EL (cell line): ENCODE measurements around the gene COX10.

Experiments used
- DNase-seq: peaks from one replicate; pipeline ENCODE4 v3.0.0-alpha.2; 2016

The COX10 gene

DNA sequence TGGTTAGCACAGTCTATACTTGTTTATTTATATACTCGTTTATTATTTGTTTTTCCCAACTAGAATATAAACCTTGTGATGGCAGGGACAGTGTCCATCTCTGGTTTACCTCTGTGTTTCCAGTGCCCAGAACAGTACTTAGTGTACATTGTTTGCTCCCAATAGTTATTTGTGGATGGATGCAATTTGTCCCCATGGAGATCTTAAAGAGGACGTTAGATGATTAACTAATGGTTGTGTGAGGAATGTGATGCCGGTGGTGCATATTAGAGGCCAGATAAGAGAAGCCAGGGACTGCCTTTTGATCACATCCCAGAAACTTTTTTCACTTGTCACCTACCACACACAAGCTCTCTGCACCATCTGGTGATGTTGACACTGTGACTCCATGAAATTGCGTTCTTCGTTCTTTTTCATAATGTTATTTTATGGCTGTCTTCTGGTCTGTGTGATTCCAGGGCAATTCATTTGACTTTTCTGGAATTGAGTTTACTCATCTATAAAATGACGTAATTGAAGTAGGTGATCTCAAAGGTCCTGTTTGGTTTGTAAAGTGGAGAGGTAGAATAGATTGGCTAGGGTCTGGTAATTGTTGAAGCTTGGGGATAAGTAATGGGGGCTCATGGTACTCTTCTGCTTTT is 1.2 kb downstream of the COX10 start:
- DNase-seq, result no peak

DNA sequence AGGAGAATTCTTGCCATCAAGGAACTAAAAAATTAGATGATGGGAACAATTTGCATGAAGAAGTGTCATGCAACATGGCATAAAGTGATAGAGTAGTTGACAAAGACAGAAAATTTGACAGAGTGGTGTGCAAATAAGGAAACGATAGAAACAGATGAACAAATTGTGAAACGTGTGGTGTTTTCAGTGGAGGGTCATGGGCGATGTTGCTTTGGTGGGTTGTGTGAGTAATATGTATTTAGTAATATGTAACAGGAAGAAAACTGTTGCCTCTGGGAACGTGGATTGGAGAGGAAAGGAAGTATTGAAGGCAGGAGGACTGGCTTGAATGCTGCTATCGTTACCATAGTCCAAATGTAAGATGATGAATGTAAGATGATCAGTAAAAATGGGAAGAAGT is 3.6 kb downstream of the COX10 start:
- DNase-seq, result no peak

DNA sequence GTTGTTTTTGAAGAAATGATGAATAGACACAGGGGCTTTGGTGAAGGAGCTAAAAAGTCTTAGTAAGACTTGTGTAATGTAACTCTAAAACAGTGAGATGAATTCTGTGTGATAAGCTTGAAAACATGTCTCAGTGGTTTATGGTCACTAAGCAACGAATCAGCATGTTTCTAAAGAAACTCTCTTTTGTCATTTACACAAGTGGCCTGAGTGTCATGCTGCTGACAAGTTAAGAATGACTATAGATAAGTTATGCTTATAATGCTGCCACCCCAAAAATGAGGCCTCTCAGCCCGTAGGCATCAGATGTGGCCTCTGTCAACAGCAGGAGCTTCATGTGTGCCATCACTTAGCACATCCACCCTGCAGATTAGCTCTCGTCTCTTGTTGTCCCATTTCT is 8.7 kb downstream of the COX10 start:
- DNase-seq, result no peak

DNA sequence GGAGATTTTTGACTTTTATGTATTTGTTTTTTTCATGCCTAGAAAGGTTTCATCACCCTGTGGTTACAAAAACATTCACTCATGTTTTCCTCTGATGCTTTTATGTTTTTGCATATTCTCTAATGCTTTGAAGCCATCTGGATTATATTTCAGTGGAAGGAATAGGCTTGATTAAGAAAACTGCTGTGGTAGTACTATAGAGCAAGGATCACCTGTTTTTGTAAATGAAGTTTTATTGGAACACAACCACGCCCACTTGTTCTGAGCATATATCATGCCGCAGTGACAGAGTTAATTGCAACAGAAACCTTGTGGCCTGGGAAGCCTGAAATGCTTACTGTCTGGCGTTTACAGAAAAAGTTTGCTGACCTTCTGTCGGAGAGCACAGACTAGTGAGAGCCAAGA is 11.5 kb downstream of the COX10 start:
- DNase-seq, result no peak

DNA sequence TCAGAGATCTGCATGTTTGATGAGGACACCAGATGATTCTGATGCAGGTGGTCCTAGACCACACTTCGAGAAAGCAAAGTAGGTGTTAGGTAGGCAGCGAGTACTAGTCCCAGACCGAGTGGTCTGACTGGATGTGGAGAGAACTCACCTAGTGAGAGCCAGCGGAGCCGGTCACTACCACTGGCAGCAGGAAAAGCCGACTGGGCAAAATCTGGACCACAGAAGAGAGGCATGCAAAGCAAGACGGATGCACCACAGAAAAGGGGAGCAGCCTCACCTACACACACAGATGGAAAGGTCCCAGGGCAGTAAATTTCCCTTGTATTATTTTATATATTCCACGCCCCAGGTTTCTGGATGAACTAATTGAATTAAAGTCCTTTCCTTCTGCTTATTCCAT is 13.5 kb downstream of the COX10 start:
- no peak for DNase-seq

DNA sequence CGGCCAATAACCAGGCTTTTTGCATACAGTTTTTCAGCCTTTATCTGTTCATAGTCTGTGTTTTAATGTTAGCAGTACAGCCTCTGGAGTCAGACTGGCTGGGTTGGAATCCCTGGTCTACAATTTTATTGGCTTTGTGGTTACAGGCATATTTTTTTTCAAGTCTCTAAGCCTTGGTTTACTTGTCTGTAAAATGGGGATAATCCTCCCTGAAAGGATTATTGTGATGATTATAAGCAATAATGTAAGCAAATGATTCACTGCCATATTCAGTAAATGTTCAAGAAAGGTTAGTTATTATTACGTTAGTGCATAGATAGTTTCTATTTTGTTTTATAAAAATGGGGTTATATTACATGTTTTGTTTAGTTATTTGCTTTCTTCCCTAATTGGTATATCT is 15.7 kb downstream of the COX10 start:
- DNase-seq, result no peak

DNA sequence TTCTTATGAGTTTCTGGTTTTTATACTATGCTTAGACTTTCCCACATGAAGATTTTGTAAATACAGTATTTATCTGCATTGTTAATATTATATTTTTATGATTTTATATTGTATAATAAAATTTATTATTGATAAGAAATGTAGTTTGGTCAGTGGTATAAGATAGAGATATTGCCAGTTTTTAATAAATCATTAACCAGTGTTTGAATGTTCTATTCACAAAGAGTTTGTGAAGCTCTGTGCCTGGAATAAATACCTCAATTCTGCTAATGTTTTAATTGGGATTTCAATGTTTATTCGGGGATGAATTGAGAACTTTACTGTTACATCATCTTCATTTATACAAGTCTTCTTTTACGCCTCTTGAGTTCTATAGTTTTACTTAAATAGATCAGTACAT is 16.9 kb downstream of the COX10 start:
- no peak for DNase-seq

DNA sequence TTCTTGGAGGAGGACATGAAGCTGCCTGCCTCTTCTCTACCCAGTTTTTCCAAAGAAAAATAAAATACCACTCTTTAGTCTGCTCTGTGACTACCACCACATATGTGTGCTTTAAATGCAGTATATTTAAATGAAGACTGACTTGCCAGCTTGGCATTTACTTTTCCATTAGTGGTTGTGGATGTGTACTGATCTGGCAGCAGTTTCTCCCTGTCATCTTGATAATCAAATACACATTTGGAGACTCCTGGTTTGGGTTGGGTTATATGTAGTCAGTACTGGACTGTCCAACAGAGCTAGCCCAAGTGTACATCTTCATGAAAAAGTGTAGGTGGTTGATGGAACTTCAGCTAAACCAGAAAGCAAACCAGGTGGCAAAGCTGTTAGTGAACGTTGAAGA is 19.9 kb downstream of the COX10 start:
- no peak for DNase-seq

DNA sequence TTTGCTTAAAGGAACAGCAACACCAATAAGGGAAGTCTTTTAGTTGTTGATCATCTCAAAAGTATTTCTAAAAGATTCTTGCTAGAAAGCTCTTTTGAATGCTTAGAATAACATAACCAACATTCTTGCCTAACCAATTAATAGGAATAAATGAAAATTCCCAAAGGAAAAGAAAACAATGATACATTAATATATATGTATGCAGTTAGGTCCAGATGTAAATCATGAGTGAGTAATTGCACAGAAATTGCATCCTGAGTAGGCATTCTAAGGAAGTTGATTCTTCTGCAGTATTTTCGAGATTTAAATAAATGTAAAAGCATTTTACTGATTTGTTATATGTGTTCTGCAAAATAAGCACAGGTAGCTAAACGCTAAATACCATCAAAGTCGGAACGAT is 22.1 kb downstream of the COX10 start:
- DNase-seq, result peak; percentile 78

DNA sequence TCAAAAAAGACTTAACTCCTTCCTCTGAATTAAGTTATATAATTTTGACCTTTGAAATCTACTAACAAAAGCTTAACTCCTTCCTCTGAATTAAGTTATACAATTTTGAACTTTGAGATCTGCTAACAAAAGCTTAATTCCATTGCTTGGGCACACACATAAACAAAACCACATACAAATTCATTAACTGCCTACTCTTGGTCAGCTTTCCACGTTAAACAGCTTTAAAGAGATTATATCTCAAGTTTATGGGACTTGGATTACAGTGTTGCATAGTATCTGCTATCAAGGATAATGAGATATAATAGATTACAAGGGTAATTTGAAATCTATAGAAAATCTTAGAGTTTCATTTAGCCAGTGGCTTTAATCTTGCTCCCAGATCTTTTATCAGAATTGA is 23.5 kb downstream of the COX10 start:
- DNase-seq, result peak; percentile 22

DNA sequence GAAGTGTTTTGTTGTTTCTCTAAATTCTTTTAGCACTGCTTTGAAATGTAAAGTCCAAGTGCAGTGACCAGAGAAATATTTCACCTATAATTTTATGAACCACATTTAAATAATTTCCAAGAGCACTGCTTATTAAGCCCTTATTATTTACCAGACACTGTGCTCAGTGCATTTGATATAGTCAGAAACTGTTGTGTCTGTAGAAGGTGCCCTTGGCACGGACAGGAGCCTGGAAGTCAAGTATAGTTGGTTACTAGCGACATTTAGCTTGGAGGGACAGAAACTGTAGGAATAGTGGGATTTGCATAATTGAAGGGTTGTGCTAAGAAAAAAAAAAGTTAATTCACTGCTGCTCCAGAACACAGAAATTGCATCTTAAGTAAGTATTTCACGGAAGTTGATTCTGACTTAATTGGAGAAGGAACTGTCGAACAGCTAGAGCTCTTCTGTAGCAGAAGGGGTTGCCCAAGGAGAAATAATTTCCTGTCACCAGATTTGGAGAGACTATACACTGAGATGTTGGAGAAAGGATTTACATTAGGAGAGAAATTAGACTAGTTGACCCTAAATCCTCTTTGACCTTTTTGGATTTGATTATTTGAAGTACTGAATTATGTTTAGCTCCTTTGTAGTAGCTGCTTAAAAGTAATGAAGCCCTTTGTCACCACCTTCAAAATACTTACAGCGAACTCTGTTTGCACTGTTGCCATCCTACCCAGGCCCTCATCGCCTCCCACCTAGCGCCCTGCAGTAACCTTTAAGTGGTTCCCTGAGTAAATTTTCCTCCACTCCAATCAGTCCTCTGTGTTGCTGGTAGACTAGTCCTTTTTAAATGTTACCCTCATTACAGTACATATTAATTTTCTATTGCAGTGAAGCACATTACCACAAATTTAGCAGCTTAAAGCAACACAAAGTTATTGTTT is 25.6 kb downstream of the COX10 start:
- DNase-seq, result no peak

DNA sequence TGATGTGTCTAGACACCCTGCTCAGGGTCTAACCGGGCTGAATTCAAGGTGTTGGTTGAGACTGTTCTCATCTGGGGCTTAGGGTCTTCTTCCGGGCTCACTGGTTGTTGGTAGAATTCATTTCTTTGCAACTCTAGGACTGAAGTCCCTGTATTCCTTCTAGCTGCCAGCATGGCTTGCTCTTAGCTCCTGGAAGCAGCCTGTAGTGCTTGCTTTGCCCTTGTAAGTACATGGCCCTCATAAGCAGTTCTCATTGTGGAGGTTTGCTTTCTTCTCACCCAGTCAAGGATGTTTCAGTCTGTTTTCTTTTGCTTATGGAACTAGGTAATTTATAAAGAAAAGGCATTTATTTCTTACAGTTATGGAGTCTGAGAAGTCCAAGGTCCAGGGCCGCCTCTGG is 26.3 kb downstream of the COX10 start:
- no peak for DNase-seq

DNA sequence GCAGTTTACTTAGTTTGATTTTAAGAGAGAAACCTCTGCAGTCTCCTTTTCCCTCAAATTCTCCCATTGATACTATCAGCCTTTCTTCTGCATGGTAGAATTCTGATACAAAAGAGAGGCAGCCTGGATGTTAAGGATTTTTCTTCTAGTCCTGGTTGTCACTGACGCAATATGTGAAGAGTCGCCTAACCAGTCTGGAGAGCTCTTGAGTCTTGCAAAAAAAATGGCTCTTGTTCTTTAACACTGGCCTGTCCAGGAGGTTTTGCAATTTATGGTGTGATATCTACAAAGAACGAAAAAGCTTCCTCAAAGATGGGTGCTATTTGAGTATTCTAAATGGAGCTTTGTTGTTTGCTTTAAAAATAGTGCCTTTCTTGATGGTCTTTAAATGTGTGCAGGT is 28.9 kb downstream of the COX10 start:
- no peak for DNase-seq

DNA sequence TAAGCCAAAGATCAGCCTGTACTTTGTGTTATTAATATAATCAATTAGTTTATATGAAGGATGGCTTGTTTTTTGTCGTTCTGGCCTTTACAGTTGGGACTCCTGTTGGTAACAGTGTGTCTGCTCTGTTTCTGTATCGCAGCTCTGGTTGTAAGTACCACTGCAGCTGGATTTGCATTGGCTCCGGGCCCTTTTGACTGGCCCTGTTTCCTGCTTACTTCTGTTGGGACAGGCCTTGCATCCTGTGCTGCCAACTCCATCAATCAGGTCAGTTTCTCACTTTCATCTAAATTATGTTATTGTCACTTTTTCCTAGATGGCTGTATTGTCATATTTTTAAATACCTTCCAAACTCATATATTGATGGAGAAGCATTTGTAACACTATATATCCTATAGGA is 32.7 kb downstream of the COX10 start:
- DNase-seq, result no peak

DNA sequence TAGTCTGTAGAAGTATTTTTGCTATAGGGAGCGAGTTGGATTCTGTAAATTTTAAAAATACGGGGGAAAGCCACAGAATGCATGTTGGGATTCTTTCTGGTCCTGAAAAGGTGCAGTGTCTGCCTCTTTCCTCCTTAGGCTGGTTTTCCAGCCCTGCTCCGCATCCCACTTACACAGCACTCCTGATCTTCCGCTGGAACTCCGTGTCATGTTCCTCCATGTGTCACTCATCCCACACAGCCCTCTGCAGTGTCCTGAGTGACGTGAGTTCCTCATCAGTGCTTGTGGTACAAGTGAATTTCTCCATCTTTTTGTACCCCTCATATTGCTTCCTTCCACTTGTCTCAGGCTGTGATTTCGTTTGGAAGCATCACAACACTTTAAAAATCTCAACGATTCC is 34.5 kb downstream of the COX10 start:
- no peak for DNase-seq

DNA sequence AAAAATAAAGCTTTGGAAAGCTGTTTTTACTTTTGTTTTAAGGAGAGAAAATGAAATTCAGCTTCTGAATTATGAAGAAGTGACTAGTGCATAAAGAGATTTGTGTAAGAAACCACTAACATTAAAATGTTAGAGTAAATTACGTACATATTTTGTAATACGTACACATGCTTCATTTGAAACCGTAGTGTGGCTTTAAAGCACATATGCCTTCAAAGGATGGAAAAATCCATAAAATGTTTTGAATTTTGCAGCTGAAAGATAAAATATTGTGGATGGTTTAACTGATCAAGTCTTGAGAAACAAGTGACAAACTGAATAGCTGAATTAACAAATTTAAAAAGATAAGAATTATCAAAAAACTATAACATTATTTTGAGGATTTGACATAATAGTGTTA is 35.4 kb downstream of the COX10 start:
- DNase-seq, result no peak

DNA sequence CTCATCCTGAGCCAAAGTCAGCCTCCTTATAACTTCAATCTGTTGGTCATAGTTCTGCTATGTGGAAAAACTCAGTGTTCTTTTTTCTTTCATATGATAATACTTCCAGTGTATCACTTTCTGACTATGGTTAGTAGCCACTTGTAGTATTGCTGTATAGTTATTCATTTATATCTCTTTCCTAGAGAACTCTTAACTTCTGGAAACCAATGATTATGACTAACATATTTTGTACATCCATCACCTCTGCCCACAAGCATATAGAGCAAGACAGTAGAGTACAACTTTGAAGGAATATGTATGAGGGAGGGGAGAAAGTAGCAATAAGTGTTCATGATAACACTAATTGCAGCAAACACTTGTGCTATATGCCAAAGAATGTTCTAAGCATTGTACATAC is 38.6 kb downstream of the COX10 start:
- no peak for DNase-seq

DNA sequence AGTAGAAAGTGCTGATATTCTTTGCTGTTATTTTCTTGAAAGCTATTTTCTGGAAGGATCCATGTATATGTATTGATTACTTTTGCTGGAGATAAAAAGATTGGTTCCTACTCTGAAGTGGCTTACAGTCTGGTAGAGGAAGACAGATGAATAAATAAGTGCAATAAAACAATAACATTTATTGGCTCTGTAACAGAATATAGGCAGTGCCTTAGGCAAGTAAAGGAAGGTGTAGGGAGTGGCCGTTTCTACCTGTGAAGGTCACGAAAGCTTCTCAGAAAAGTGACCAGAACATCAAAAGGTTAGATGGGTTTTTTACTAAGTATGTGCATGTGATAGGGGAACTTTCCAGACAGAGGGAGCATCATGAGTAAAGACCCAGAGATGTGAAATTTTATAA is 43.1 kb downstream of the COX10 start:
- no peak for DNase-seq

DNA sequence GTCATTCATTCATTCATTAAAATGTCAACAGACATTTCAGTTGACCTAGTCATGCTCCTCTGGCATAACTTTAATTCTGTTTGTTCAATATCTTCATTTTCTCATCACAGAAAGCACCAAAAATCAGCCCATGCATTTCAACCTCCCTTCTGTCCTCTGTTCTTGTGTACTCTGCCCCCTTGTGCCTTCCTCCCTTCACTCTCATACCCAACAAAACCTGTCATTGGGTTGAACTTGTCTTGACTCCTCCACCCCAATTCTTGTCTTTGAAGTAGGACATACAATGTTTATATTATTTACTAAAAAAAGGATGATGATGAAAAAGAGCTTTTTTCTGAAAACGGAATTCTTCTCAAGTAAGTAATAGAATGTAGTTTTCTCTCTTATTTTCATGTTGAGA is 43.8 kb downstream of the COX10 start:
- no peak for DNase-seq

DNA sequence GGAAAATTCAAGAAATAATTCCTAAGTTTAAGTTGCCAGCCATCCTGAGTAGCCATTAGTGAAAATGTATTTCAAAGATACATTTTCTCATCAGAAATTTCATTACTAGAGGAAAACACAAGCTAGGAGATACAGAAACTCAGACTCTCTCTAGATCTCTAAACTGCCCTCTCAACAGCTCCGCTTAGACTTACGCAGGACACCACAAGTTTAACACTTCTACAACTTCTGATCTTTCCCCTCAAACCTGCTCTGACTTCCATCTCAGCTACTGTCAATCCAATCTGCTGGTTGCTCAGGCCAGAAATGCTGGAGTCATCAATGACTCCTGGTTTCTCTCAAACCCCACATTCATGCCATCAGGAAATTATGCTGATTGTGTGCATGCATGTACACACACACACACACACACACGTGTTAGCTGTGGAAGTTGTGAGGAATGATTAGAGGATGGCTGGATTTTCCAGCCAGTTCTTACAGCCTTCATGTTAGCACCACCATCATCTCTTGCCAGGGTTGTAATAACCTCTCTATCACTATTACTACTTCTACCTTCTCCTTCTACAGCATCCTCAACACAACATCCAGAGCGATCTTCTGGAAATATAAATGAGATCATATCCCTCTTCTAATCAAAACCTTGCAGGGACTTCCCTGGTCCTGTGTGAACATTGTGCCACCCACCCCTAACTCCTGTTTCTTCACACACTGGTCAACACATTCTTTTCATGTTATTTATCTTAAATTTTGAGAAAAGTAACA is 47.1 kb downstream of the COX10 start:
- DNase-seq, result no peak

DNA sequence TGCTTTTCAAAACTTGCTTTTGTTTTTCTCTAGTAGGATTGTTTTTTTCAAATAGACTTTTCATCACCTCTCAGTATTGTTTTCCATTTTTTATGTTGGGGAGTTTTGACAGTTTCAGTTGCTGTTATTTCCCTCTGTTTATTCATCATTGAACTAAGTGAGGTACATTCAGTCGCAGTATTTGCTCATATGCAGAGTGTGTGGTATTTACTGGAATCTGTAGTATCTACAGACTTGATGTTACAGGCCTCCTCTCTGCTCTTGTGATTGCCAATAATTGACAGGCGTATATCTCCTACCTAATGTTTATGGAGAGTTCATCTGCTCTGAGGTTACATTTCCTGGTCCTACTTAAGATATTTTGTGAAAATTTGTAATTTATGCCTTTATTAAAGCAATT is 49.6 kb downstream of the COX10 start:
- no peak for DNase-seq

DNA sequence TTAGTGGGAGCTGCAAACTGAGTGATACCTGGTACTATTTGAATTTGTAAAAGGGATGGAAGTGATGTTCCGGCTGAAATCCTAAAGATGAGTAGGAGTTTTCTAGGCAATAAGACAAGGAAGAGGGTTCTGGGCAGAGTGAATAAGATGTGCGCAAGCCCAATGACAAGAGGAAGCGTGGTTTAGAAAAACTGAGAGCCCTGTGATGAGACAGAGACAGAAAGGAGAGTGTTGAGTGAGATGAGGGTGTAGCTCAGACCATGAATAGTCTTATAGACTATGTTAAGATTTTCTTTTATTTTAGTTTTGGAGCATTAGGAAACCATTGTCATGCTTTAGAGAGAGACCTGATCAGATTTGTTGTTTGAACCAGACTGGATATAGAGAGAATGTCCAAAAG is 50.2 kb downstream of the COX10 start:
- DNase-seq, result no peak

DNA sequence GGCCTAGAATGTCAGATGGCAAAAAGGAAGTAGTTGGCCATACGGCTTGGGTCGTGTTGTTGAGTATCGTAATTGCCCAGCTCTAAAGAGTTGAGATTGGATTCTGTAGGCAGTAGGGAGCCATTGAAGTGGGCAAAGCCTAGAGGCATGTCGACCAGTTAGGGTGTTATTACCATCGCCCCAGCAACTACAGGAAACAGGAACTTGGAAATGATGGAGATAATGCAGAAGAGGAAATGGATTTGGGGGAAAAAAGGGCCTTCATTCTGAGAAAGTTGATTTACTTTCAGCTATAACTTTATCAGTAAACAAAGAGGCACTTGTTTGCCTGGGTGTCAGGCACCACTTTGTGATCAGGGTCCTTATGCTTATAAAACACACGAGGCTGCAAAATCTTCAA is 52.6 kb downstream of the COX10 start:
- no peak for DNase-seq
